OCI-LY3 (cell line): ENCODE data around the gene CEP112.

Experiments used
- CTCF ChIP-seq: fragments of 200-600, 300-600 bp; sonication (generic); IDR thresholded peaks from 2 replicates; pipeline ENCODE4 v1.5.1; 2014; ENCODE audit warnings: antibody characterized with exemption, low read length, low read depth
- EZH2phosphoT487 ChIP-seq: fragments of 200-600 bp; shearing (Covaris generic); IDR thresholded peaks from 2 replicates; pipeline ENCODE4 v1.6.1; 2018; ENCODE audit warnings: antibody characterized with exemption, mixed run types, low read depth

DNA sequence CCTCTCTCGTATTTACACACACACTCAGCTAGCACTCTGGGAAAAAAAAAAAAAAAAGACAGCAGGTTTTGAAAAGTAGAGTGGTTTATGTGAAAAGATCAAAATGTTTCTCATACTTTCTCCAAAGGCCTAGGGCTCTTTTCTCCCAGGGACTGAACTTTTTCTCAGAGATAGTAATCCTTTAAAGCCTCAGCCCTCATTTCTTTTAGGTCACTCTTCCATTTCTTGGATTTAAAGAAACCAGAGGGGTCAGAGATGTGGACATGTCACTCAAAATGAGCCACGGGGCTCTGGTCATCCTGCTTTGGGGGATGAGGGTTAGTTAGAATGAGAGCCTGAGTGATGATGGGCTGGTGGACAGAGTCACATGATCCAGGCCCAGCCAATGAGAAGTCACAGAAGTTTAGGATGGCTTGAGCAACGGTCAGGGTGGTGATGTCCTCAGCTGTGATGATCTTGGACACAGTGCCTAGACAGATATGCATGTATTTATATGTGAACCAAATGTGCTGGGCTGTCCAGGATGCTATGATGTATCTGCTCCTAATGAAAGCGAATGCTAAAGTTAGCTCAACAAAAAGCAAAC lies 596.8 kb downstream of the CEP112 start:
- TF ChIP-seq CTCF, result no peak
- TF ChIP-seq EZH2phosphoT487, result no peak
